Activated naive CD4-positive, alpha-beta T cell treated with anti-CD3 and anti-CD28 coated beads, Interleukin-2, amount 50 U/mL, for 16 hours (primary cell): ENCODE results near the gene ECE1.

Experiments used
- DNase-seq: peaks from one replicate; pipeline ENCODE4 v3.0.0-alpha.2; 2020

The ECE1 gene

GRCh38 chr1:21307663-21308305 lies 17.5 kb upstream of the ECE1 start:
- no peak for DNase-seq

GRCh38 chr1:21307210-21307609 lies 16.9 kb upstream of the ECE1 start:
- DNase-seq: no peak

GRCh38 chr1:21305900-21306189 lies 15.6 kb upstream of the ECE1 start:
- no peak for DNase-seq

GRCh38 chr1:21305155-21305899 lies 15.1 kb upstream of the ECE1 start:
- DNase-seq: no peak

- no peak for DNase-seq
Observed at GRCh38 chr1:21304488-21304887, 14.2 kb upstream of the ECE1 start.

- DNase-seq: no peak
Observed at GRCh38 chr1:21302747-21303715, 12.8 kb upstream of the ECE1 start.

- no peak for DNase-seq
Observed at GRCh38 chr1:21301794-21302440, 11.7 kb upstream of the ECE1 start.

GRCh38 chr1:21300774-21301173 lies 10.5 kb upstream of the ECE1 start:
- no peak for DNase-seq

- no peak for DNase-seq
Observed at GRCh38 chr1:21299780-21300395, 9.6 kb upstream of the ECE1 start.

- no peak for DNase-seq
Observed at GRCh38 chr1:21298981-21299391, 8.7 kb upstream of the ECE1 start.

GRCh38 chr1:21297975-21298374 lies 7.7 kb upstream of the ECE1 start:
- DNase-seq: no peak

GRCh38 chr1:21296509-21297354 lies 6.5 kb upstream of the ECE1 start:
- no peak for DNase-seq

GRCh38 chr1:21295545-21295944 lies 5.3 kb upstream of the ECE1 start:
- DNase-seq: no peak

- DNase-seq: peak; percentile 59
Observed at GRCh38 chr1:21295002-21295401, 4.7 kb upstream of the ECE1 start.

GRCh38 chr1:21294266-21294989 lies 4.2 kb upstream of the ECE1 start:
- DNase-seq: peak; percentile 85

GRCh38 chr1:21293537-21294265 lies 3.4 kb upstream of the ECE1 start:
- DNase-seq: peak; percentile 72

GRCh38 chr1:21292984-21293536 lies 2.8 kb upstream of the ECE1 start:
- peak; percentile 62 for DNase-seq

- DNase-seq: no peak
Observed at GRCh38 chr1:21292503-21292983, 2.3 kb upstream of the ECE1 start.

GRCh38 chr1:21291964-21292363 lies 1.7 kb upstream of the ECE1 start:
- no peak for DNase-seq

- DNase-seq: no peak
Observed at GRCh38 chr1:21291184-21291583, 921 bp upstream of the ECE1 start.
